Neural progenitor cell (in vitro differentiated cells): Measurements from ENCODE around the gene RPS26.

Source experiments
- CTCF ChIP-seq: fragments of 200-600 bp; sonication (generic); IDR thresholded peaks from 2 replicates; pipeline ENCODE4 v1.5.1; 2017; ENCODE audit warnings: antibody characterized with exemption, mild to moderate bottlenecking
- EZH2 ChIP-seq: fragments of 200-600 bp; sonication (generic); IDR thresholded peaks from 2 replicates; pipeline ENCODE4 v1.6.1; 2017; ENCODE audit warnings: antibody characterized with exemption, mild to moderate bottlenecking, moderate library complexity
- EZH2phosphoT487 ChIP-seq: fragments of 200-600 bp; sonication (generic); IDR thresholded peaks from 2 replicates; pipeline ENCODE4 v1.6.1; 2017; ENCODE audit warnings: antibody characterized with exemption

DNA sequence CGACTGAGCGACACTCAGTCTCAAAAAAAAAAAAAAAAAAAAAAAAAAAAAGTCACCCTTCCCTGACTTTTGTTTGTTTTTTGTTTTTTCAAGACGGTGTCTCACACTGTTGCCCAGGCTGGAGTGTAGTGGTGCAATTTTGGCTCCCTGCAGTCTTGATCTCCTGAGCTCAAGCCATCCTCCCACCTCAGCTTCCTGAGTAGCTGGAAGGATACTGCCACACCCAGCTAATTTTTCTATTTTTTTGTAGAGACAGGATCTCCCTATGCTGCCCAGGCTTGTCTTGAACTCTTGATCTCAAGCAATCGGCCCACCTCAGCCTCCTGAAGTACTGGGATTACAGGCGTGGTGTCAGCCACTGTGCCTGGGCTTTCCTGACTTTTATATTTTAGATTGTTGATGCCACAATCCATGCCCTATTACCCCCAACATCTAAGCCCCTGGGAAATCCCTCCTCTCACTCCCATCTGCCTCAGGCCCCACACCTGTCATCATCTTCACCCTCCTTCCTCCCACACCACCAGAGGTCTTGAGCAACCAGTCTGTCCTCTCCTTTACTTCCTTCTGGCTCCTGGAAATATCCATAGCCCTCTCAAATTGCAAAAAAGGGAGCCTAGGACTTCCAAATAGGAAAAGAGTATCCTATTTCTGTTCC lies 13.1 kb upstream of the RPS26 start:
- TF ChIP-seq CTCF = no peak
- no peak for TF ChIP-seq EZH2
- no peak for TF ChIP-seq EZH2phosphoT487
